GM18951 (cell line): ENCODE measurements around the gene MAPK10.

Experiments
- POLR2A ChIP-seq: IDR thresholded peaks from 4 replicates; pipeline ENCODE4 v1.6.1; 2011; ENCODE audit warnings: mild to moderate bottlenecking; ENCODE audit not compliant: insufficient read length, insufficient read depth; ENCODE audit errors: extremely low read depth
- in situ Hi-C: fragments of 300-500 bp; cut with MboI; formaldehyde crosslinking; loops from one replicate; pipeline ENCODE4 v1.12.0; 2022; ENCODE audit warnings: low sequenced_read_pairs, mixed read lengths, inconsistent platforms; ENCODE audit not compliant: unreplicated experiment

Gene MAPK10

DNA sequence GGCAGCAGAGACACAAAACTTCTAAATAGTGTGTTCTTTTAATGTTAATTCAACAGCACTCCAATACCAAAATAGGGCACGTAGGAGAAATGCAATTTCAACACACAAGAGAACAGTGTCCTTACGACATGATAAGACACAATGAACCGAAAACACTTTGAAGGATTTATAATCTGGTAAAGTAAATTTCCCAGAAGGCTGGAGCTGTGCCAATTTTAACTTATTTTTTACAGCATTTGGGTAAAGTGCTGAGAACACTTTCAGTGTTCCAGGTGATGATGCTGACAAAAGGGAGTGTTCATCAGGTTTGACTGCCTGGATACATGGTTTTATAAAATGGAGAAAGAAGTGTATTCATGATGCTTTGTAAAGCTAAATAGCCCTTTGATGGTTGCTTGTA lies 76.5 kb downstream of the MAPK10 start:
- in situ Hi-C loops: no loop called here
- TF ChIP-seq POLR2A: no peak

DNA sequence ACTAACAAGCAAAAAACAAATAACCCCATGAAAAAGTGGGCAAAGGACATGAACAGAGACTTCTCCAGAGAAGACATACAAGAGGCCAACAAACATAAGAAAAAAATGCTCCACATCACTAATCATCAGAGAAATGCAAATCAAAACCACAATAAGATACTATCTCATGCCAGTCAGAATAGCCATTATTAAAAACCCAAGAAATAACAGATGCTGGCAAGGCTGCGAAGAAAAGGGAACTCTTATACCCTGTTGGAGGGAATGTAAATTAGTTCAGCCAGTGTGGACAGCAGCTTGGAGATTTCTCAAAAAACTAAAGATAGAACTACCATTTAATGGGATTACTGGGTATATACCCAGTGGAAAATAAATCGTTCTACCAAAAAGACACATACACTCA lies 79.6 kb downstream of the MAPK10 start:
- TF ChIP-seq POLR2A: no peak
- in situ Hi-C loops: no loop called here

GRCh38 chr4:86279293-86279960 lies 80.4 kb downstream of the MAPK10 start:
- no peak for TF ChIP-seq POLR2A
- in situ Hi-C loops: no loop called here

GRCh38 chr4:86278126-86278525 lies 81.7 kb downstream of the MAPK10 start:
- in situ Hi-C loops: no loop called here
- no peak for TF ChIP-seq POLR2A

- in situ Hi-C loops: no loop called here
- TF ChIP-seq POLR2A: no peak
These were observed 85.2 kb downstream of the MAPK10 start for GRCh38 chr4:86274642-86275041.

DNA sequence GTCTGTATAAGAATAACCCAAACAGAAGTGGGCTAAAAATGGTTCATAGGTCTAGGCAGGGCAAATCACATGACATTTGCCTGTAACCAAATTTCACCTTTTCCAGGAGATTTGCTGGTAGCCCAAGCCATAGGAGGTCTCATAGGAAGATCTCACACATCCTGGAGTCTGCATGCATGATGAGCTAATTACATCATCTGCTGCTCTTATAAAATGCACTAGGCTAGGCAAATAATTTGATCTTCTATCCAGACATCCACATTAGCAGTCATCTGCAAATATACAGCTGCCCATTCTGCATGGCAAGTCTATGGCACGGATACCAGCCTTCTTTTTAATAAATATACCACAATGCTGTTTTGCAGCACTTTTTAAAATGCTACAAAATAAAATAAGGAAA lies 87.2 kb downstream of the MAPK10 start:
- no peak for TF ChIP-seq POLR2A
- in situ Hi-C loops: no loop called here

DNA sequence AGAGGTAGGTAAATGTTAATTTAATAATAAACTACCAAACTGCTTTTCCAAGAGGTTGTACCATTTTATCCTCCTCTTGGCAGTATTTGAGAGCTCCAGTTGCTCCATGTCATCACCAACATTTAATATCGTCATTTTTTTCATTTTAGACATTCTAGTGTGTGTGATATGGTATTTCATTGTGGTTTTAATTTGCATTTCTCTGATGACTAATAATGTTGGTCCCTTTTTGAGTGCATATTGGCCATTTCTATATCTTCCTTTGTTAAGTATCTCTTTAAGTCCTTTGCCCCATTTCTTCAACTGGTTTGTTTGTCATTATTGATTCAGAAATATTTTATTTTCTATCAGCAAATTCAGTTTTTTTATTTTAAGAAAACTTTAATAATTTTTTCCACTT lies 88.8 kb downstream of the MAPK10 start:
- no peak for TF ChIP-seq POLR2A
- in situ Hi-C loops: no loop called here

GRCh38 chr4:86269354-86269753 lies 90.5 kb downstream of the MAPK10 start:
- TF ChIP-seq POLR2A: no peak
- in situ Hi-C loops: no loop called here

GRCh38 chr4:86264241-86264640 lies 95.6 kb downstream of the MAPK10 start:
- in situ Hi-C loops: no loop called here
- TF ChIP-seq POLR2A: no peak

DNA sequence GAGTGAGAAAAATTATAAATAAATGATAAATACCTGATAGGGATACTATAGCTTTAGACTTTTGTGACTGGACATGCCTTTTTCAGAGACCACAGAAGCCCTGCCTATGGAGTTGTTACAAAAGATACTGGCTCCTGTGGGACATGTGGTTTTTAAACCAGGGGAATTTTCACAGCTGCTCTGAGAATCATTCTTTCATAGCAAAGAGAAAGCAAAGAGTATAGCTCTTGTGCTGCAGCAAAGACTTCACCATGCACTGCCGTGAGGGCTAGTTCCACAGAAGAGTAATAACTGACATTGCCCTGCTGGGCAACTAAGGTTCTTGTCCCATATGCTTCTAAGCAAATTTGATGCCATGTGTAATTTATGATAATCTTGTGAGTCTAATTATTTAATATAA lies 98.2 kb downstream of the MAPK10 start:
- in situ Hi-C loops: no loop called here
- no peak for TF ChIP-seq POLR2A

DNA sequence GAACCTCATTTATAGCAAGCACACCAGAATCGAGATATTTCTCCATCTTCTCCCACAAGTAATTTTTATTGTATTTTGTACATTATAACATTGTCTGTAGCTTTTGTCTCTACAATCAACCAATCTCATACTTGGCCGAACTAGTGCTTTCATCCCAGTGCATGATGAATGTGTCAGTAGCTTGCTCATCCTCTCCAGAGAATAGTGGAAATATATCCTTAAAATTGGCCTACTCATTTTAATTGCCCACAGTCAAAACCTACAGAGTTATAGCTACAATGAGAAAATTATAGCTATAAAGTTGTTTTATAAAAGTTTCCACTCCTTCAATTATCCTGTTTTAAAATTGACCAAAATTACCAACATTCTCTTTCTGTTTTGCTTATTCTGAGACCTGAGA lies 103.8 kb downstream of the MAPK10 start:
- TF ChIP-seq POLR2A: no peak
- in situ Hi-C loops: no loop called here

GRCh38 chr4:86250619-86251018 lies 109.2 kb downstream of the MAPK10 start:
- no peak for TF ChIP-seq POLR2A
- in situ Hi-C loops: no loop called here

GRCh38 chr4:86250006-86250405 lies 109.8 kb downstream of the MAPK10 start:
- TF ChIP-seq POLR2A: no peak
- in situ Hi-C loops: no loop called here

DNA sequence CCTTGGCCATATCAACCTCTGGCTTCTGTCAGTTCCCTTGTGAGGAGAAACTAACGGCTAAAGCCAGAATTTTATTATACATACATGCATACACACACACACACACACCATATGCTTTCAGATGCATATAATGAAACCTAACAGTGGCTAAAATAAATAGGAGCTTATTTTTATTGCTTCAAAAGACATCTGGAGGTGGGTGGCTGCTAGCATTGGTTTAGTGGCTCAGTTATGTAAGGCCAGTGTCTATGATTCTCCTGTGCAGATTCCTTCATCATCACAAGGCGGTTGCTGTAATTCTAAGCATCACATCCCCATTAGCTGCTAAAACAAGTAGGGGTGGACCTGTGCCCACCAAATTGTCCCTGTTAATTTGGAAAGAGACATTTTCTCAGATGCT lies 110.8 kb downstream of the MAPK10 start:
- in situ Hi-C loops: no loop called here
- TF ChIP-seq POLR2A: no peak

DNA sequence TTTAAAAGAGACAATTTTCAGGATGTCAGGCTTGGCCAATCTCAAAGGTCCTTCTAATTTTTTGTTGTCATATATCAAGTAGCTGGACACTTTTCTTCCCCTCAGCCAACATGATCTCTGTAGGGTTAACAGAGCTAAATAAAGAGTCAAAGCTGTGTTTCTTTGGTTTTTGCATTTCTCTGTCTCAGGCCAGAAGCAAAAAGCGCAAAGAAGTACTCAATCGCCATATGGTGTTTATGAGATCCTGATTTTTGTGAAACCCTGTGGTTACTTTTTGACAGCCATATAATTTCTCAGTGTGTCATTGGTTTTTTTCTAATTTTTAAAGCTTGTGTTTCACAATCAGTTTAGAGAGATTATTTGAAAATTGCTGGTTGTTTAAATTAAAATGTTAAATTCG lies 111.9 kb downstream of the MAPK10 start:
- no peak for TF ChIP-seq POLR2A
- in situ Hi-C loops: no loop called here
